ENCODE data around the gene MLLT6.
A peak's percentile ranks its signal among the peaks of the same experiment; 100 is the strongest.

Gene MLLT6

DNA sequence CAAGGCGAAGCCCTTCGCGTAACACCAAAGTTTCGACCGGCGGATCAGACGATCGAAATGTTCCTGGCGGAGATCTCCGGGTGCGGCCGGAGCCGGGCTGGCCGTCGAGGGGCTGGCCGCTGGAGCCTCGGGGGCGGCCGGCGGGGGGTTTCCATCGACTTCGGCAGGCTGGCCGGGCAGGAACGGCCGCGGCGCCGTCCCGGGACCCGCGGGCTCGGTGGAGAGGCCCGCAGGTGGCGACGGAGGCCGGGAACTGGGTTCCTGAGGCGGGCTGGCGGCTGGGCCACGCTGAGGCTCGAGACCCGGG, 31.4 kb upstream of the MLLT6 start:
- Histone ChIP-seq H3K36me3 (ENCODE audit: insufficient read depth, low read length) (no peaks in the 10 kb centered on the region), H3K9me3 (ENCODE audit: low read depth, low read length) (no peaks in the 10 kb centered on the region), H3K4me3 (peak overlapping the region; percentile 90), H3K9ac (ENCODE audit: insufficient read length) (peak overlapping the region; percentile 88), H3K27ac (no peak overlapping the region)
- TF ChIP-seq POLR2AphosphoS5 (IDR thresholded peaks at IDR 0.05; ENCODE audit: borderline replicate concordance, low read depth, low read length) = no peak
- no peak for TF ChIP-seq FOXP2 (optimal IDR thresholded peaks at IDR 0.05; ENCODE audit: control extremely low read depth, extremely low read length, insufficient read depth)
- no peak for TF ChIP-seq EZH2 (IDR thresholded peaks at IDR 0.05)
- DNase-seq (ENCODE audit: low read depth, low spot score) = no peak

DNA sequence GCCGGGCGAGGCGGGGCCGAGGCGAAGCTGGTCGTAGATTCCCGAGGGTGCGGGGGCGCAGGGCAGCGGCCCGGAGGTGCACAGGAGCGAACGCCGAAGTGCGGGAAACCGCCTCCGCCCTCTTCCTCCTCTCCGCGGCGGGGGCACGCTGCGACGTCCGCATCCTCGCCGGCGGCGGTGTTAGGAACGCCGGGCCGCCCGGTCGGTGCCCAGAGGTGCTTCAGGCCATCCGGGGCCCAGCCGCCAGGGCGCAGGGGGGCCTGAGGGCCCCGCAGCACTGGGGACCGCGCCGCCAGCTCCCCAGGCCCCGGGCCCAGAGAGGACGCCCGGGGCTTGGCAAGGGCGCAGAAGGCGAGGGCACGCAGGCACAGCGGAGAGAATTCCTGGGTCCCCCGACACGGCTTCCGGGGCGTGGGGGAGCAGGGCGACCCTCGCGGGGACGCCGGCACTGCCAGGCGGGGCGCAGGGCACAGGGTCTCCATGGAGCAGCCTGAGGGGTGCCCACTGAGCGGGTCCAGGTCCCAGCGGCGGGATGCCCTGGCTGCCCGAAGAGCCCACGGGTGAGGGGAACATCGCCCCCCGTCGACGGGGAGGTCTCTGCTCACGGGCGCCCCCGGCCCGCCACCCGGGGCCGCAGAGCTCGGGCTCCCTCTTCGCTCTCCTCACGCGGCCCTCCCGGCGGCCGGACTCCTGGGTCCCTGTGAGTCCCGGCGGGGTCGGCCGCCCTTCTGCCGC, 30.9 kb upstream of the MLLT6 start:
- H3K4me3 ChIP-seq = peak overlapping the region; percentile 90
- H3K9me3 ChIP-seq (ENCODE audit: low read depth, low read length) = no peaks in the 10 kb centered on the region
- DNase-seq (ENCODE audit: low read depth, low spot score) = no peak
- no peak overlapping the region for H3K27ac ChIP-seq
- peak overlapping the region; percentile 88 for H3K9ac ChIP-seq (ENCODE audit: insufficient read length)
- TF ChIP-seq FOXP2 (optimal IDR thresholded peaks at IDR 0.05; ENCODE audit: control extremely low read depth, extremely low read length, insufficient read depth) = no peak
- TF ChIP-seq EZH2 (IDR thresholded peaks at IDR 0.05) = no peak
- no peak for TF ChIP-seq POLR2AphosphoS5 (IDR thresholded peaks at IDR 0.05; ENCODE audit: borderline replicate concordance, low read depth, low read length)
- no peaks in the 10 kb centered on the region for H3K36me3 ChIP-seq (ENCODE audit: insufficient read depth, low read length)

DNA sequence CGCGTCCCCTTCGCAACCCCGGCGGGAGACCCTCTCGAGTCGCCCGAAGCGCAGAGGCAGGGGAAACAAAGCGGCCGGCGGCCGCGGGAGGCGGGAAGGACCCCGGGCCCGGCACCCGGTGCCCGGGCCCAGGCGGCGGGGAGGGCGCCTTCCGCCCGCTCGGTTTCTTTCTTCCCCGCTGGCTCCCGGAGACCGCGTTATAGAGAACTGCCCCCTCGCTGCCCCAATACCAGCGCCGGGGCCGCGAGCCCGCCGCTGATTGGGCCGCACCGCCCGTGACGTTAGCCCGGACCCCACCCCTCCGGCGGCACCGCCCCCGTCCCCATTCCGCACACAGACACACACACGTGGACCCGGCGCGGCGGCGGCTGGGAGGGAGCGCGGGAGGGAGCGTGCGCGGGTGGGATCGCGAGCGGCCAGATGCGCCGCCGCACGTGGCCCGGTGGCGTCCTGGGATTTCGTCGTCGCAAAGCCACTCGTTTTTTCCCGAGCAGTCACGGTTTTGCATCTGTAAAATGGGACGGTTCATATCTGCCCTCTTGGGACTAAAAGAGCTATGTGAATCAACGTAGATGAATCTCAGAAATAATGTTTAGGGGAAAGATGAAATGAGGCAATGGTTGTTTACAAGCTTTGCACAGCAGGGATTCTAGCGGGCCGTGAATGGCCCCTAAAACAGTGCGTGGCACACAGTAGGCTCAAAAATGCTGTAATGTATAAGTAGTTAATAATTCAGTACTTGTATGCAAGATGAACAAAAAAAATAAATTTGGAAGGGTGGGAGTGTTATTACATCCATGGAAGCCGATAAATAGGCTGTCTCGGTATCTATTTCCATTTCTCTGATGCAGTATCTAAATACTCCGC, 30.1 kb upstream of the MLLT6 start, which contains the start of gene EPOP:
TSS of gene EPOP (minus strand) at position 209 of the 867 bp plus-strand sequence. CDS start 462 bp downstream, outside the sequence.
- Histone ChIP-seq H3K4me3 (peak within 1 kb of the TSS; percentile 90), H3K36me3 (ENCODE audit: insufficient read depth, low read length) (no peaks in the 10 kb centered on the region), H3K9ac (ENCODE audit: insufficient read length) (peak within 1 kb of the TSS; percentile 88), H3K9me3 (ENCODE audit: low read depth, low read length) (no peaks in the 10 kb centered on the region), H3K27ac (no peak within 1 kb of the TSS)
- TF ChIP-seq POLR2AphosphoS5 (IDR thresholded peaks at IDR 0.05; ENCODE audit: borderline replicate concordance, low read depth, low read length) (peak; percentile 80), EZH2 (IDR thresholded peaks at IDR 0.05) (no peak), FOXP2 (optimal IDR thresholded peaks at IDR 0.05; ENCODE audit: control extremely low read depth, extremely low read length, insufficient read depth) (no peak)
- no peak for DNase-seq (ENCODE audit: low read depth, low spot score)

DNA sequence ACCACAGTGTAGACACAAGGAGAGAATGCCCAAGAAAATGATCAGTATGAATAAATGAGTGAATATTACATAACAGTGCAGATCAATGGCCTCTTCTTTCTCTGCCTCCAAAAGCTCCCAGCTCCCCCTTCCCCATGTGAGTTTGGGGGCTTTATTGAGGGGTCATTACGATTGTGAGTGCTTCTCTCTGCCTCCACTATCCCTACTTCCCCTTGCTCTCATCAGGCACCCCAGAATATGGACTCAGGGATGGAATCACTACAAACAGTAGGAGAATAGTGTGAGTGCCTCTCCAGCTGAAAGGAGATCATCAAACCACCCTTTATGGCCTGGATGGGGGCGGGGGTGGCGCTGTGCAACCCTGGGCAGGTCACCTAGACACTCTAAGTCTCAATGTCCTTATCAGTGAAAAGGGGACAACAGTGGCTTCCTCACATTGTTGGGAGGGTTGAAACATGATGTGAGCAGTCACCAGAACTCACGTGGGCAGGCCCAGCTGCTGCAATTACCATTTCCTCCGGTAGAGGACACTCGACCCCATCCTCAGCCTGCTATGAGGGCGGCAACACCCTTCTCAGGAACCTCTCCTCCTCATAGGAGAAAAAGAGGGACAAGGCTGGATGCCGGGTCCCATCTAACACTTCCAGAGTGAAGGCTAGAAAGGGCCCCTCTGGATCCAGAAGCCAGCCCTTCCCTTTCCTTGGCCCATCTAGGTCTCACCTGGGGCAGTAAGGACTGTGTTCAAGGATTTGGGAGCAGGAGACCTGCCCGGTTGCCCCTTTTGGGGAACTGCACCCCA, 28.2 kb upstream of the MLLT6 start:
- no peaks in the 10 kb centered on the region for H3K36me3 ChIP-seq (ENCODE audit: insufficient read depth, low read length)
- DNase-seq (ENCODE audit: low read depth, low spot score) = peak; percentile 42
- H3K9me3 ChIP-seq (ENCODE audit: low read depth, low read length) = no peaks in the 10 kb centered on the region
- H3K4me3 ChIP-seq = no peak overlapping the region
- no peak for TF ChIP-seq FOXP2 (optimal IDR thresholded peaks at IDR 0.05; ENCODE audit: control extremely low read depth, extremely low read length, insufficient read depth)
- TF ChIP-seq POLR2AphosphoS5 (IDR thresholded peaks at IDR 0.05; ENCODE audit: borderline replicate concordance, low read depth, low read length) = no peak
- TF ChIP-seq EZH2 (IDR thresholded peaks at IDR 0.05) = no peak
- no peak overlapping the region for H3K27ac ChIP-seq
- peak overlapping the region; percentile 28 for H3K9ac ChIP-seq (ENCODE audit: insufficient read length)

DNA sequence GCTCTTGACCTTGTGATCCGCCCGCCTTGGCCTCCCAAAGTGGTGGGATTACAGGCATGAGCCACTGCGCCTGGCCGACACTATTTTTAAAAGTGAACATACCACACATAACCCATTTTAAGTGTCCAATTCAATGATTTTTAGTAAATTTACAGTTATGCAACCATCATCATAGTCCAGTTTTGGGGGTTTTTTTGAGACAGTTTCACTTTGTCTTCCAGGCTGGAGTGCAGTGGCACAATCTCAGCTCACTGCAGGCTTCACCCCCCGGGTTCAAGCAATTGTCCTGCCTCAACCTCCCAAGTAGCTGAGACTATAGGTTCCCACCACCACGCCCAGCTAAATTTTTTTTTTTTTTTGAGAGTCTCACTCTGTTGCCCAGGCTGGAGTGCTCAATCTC, 27.3 kb upstream of the MLLT6 start:
- TF ChIP-seq FOXP2 (optimal IDR thresholded peaks at IDR 0.05; ENCODE audit: control extremely low read depth, extremely low read length, insufficient read depth) (no peak), POLR2AphosphoS5 (IDR thresholded peaks at IDR 0.05; ENCODE audit: borderline replicate concordance, low read depth, low read length) (no peak), EZH2 (IDR thresholded peaks at IDR 0.05) (no peak)
- Histone ChIP-seq H3K27ac (no peak overlapping the region), H3K9me3 (ENCODE audit: low read depth, low read length) (no peaks in the 10 kb centered on the region), H3K9ac (ENCODE audit: insufficient read length) (no peak overlapping the region), H3K4me3 (no peak overlapping the region), H3K36me3 (ENCODE audit: insufficient read depth, low read length) (no peaks in the 10 kb centered on the region)
- no peak for DNase-seq (ENCODE audit: low read depth, low spot score)

DNA sequence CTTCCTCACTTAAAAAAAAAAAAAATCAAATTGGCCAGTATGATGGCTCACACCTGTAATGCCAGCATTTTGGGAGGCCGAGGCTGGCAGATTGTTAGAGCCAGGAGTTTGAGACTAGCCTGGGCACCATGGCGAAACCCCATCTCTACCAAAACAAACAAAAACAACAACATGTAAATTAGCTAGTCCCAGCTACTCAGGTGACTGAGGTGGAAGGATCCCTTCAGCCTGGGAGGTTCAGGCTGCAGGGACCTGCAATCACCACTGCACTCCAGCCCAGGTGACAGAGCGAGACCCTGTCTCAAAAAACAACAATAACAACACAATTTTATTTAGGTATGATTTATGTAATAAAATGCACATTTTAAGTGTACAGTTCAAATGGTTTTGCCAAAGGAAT, 24.0 kb upstream of the MLLT6 start:
- no peak for DNase-seq (ENCODE audit: low read depth, low spot score)
- TF ChIP-seq POLR2AphosphoS5 (IDR thresholded peaks at IDR 0.05; ENCODE audit: borderline replicate concordance, low read depth, low read length) (no peak), FOXP2 (optimal IDR thresholded peaks at IDR 0.05; ENCODE audit: control extremely low read depth, extremely low read length, insufficient read depth) (no peak), EZH2 (IDR thresholded peaks at IDR 0.05) (no peak)
- Histone ChIP-seq H3K9ac (ENCODE audit: insufficient read length) (no peak overlapping the region), H3K27ac (no peak overlapping the region), H3K4me3 (no peak overlapping the region), H3K9me3 (ENCODE audit: low read depth, low read length) (no peaks in the 10 kb centered on the region), H3K36me3 (ENCODE audit: insufficient read depth, low read length) (no peaks in the 10 kb centered on the region)

DNA sequence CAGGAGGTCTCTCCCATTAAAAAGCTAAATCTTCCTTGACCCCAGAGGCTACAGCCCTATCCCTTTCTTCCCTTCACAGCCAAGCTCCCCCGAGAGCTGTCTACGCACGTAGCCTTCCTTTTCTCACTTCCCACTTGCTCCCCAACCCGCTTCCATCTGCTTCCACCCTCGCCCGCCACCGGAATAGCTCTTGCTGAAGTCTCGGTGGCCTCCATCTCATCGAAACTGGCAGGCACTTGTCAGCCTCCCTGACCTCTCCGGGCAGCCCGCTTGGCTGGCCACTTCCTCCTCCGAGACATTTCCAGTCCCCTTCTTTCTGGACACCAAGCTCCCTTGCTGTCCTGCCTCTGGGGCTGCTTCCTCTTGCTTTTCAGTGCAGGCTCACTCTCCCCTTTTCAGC, 19.6 kb upstream of the MLLT6 start:
- Histone ChIP-seq H3K9ac (ENCODE audit: insufficient read length) (no peak overlapping the region), H3K4me3 (no peak overlapping the region), H3K36me3 (ENCODE audit: insufficient read depth, low read length) (no peaks in the 10 kb centered on the region), H3K9me3 (ENCODE audit: low read depth, low read length) (no peaks in the 10 kb centered on the region), H3K27ac (no peak overlapping the region)
- TF ChIP-seq FOXP2 (optimal IDR thresholded peaks at IDR 0.05; ENCODE audit: control extremely low read depth, extremely low read length, insufficient read depth) = no peak
- no peak for TF ChIP-seq EZH2 (IDR thresholded peaks at IDR 0.05)
- no peak for TF ChIP-seq POLR2AphosphoS5 (IDR thresholded peaks at IDR 0.05; ENCODE audit: borderline replicate concordance, low read depth, low read length)
- no peak for DNase-seq (ENCODE audit: low read depth, low spot score)

DNA sequence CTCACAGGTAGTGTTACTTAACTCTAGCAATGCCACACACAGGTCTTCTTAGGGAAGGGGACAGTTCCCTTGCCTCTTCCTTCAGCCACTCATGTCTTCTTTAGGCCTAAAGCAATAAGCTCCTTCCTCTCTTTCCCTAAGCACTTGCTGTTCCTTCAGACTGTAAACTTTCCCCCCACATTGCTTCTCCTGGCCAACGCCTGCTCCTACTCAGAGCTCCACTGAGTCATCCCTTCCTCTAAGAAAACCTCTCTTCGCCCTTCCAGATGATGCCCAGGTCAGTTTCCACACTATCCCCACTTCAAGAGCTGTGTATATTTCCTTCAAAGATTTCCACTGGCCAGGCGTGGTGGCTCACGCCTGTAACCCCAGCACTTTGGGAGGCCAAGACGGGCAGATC, 17.8 kb upstream of the MLLT6 start:
- no peak for DNase-seq (ENCODE audit: low read depth, low spot score)
- Histone ChIP-seq H3K36me3 (ENCODE audit: insufficient read depth, low read length) (no peaks in the 10 kb centered on the region), H3K9ac (ENCODE audit: insufficient read length) (no peak overlapping the region), H3K9me3 (ENCODE audit: low read depth, low read length) (no peaks in the 10 kb centered on the region), H3K27ac (no peak overlapping the region), H3K4me3 (no peak overlapping the region)
- no peak for TF ChIP-seq FOXP2 (optimal IDR thresholded peaks at IDR 0.05; ENCODE audit: control extremely low read depth, extremely low read length, insufficient read depth)
- no peak for TF ChIP-seq POLR2AphosphoS5 (IDR thresholded peaks at IDR 0.05; ENCODE audit: borderline replicate concordance, low read depth, low read length)
- TF ChIP-seq EZH2 (IDR thresholded peaks at IDR 0.05) = no peak

Data from SK-N-MC (cell line).